Liver (tissue), 3 donors: ENCODE results near the gene CARS1.

Experiments
- ATF3 ChIP-seq: IDR thresholded peaks from 2 replicates; pipeline ENCODE4 v1.6.1; 2016; ENCODE audit warnings: antibody characterized with exemption
- EGR1 ChIP-seq, 2 donors: IDR thresholded peaks; 2 replicates each; pipeline ENCODE4 v1.6.1; 2016 to 2018; ENCODE audit warnings: antibody characterized with exemption in 2 of 2, low read depth in 2 of 2
- HNF4G ChIP-seq: IDR thresholded peaks from 2 replicates; pipeline ENCODE4 v1.6.1; 2016; ENCODE audit warnings: antibody characterized with exemption
- JUND ChIP-seq, 2 donors: IDR thresholded peaks; 2 replicates each; pipeline ENCODE4 v1.6.1; 2016; ENCODE audit warnings: antibody characterized with exemption in 2 of 2
- RAD21 ChIP-seq, 2 donors: IDR thresholded peaks; 2 replicates each; pipeline ENCODE4 v1.6.1; 2016; ENCODE audit warnings: antibody characterized with exemption in 2 of 2, mild to moderate bottlenecking in 2 of 2
- RXRA ChIP-seq, 2 donors: IDR thresholded peaks; 2 replicates each; pipeline ENCODE4 v1.6.1; 2017 to 2018; ENCODE audit warnings: antibody characterized with exemption in 2 of 2, mild to moderate bottlenecking in 1 of 2
- TF ChIP-seq, protein P1 (sequence below): IDR thresholded peaks from 2 replicates; pipeline ENCODE4 v1.6.1; 2016; ENCODE audit warnings: antibody characterized with exemption
- TF ChIP-seq, protein P2 (sequence below): fragments of 150-350 bp; IDR thresholded peaks from 2 replicates; pipeline ENCODE4 v1.5.1; 2017; ENCODE audit warnings: improper control_type of control experiment, low read depth, low read length; ENCODE audit not compliant: missing input control
- TF ChIP-seq, protein P3 (sequence below): IDR thresholded peaks from 2 replicates; pipeline ENCODE4 v1.6.1; 2016; ENCODE audit warnings: antibody characterized with exemption
- donor health status: healthy.
- donor health status: healthy.

GRCh38 chr11:3101921-3102640 is 44.9 kb upstream of the CARS1 start:
- TF ChIP-seq, protein P1, sequence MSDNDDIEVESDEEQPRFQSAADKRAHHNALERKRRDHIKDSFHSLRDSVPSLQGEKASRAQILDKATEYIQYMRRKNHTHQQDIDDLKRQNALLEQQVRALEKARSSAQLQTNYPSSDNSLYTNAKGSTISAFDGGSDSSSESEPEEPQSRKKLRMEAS, result no peak
- TF ChIP-seq, protein P2, sequence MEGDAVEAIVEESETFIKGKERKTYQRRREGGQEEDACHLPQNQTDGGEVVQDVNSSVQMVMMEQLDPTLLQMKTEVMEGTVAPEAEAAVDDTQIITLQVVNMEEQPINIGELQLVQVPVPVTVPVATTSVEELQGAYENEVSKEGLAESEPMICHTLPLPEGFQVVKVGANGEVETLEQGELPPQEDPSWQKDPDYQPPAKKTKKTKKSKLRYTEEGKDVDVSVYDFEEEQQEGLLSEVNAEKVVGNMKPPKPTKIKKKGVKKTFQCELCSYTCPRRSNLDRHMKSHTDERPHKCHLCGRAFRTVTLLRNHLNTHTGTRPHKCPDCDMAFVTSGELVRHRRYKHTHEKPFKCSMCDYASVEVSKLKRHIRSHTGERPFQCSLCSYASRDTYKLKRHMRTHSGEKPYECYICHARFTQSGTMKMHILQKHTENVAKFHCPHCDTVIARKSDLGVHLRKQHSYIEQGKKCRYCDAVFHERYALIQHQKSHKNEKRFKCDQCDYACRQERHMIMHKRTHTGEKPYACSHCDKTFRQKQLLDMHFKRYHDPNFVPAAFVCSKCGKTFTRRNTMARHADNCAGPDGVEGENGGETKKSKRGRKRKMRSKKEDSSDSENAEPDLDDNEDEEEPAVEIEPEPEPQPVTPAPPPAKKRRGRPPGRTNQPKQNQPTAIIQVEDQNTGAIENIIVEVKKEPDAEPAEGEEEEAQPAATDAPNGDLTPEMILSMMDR, result no peak
- TF ChIP-seq, protein P3, sequence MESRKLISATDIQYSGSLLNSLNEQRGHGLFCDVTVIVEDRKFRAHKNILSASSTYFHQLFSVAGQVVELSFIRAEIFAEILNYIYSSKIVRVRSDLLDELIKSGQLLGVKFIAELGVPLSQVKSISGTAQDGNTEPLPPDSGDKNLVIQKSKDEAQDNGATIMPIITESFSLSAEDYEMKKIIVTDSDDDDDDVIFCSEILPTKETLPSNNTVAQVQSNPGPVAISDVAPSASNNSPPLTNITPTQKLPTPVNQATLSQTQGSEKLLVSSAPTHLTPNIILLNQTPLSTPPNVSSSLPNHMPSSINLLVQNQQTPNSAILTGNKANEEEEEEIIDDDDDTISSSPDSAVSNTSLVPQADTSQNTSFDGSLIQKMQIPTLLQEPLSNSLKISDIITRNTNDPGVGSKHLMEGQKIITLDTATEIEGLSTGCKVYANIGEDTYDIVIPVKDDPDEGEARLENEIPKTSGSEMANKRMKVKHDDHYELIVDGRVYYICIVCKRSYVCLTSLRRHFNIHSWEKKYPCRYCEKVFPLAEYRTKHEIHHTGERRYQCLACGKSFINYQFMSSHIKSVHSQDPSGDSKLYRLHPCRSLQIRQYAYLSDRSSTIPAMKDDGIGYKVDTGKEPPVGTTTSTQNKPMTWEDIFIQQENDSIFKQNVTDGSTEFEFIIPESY, result no peak
- no peak for TF ChIP-seq RAD21 (IDR thresholded peaks at IDR 0.05)
- no peak for TF ChIP-seq EGR1 (IDR thresholded peaks at IDR 0.05; ENCODE audit: low read depth in 2 of 2)
- TF ChIP-seq RXRA (IDR thresholded peaks at IDR 0.05), result no peak
- TF ChIP-seq ATF3, result no peak
- TF ChIP-seq JUND (IDR thresholded peaks at IDR 0.05), result no peak
- TF ChIP-seq HNF4G, result no peak
